ENCODE results near the gene TMEM116. TPM values are rescaled to one million over a fixed set of nuclear protein-coding genes. Genes with fewer than 3 reads are reported as not detected.
"Not testable (repeated sequence)": the region's sequence is repeated elsewhere in the genome, so short reads cannot be mapped to it uniquely, and the experiment has no call there.

Gene TMEM116
- 1 to 10 TPM; 3.6 to 8.9 (median 6.7) TPM for total RNA-seq
- long read RNA-seq, partial matches to known transcripts: 0 of 2 reads
- long read RNA-seq, other reads (novel, unspliced or antisense): 2 of 2 reads

GRCh38 chr12:112012775-112013600 lies at the start of gene TMEM116, which contains the start of gene ERP29:
Gene TMEM116 (minus strand): TSS chr12:112013165. CDS start chr12:112005270, 7,895 bp downstream.
Gene ERP29 (plus strand): TSS chr12:112013426. CDS start chr12:112013466, 40 bp downstream.
- Histone ChIP-seq H3K4me3 (peak within 1 kb of the TSS; percentile 87 to 96 (median 93)), H3K9me3 (no peaks in the 10 kb centered on the region), H3K36me3 (peaks cover 0 to 12% (median 0%) of the 10 kb centered on the region in 4 donors), H3K27ac (peak within 1 kb of the TSS; percentile 83 to 95 (median 95)), H3K4me1 (peaks cover 0 to 18% (median 10%) of the 10 kb centered on the region in 4 donors), H3K27me3 (no peaks in the 10 kb centered on the region)
- intact Hi-C loops (cut with DNase I): no loop called here
- TF ChIP-seq POLR2A (IDR thresholded peaks at IDR 0.05) (peak; percentile 89), CTCF (IDR thresholded peaks at IDR 0.05) (peak; percentile 43 to 64 (median 52))
- under 1% methylated on average over 20 of the region's 67 CpGs for WGBS (ENCODE audit: insufficient coverage, low coverage, low lambda C conversion rate, missing lambda C conversion rate)
- peak; percentile 82 to 94 (median 90) for ATAC-seq
- DNase-seq: peak; percentile 100

- WGBS (ENCODE audit: insufficient coverage, low coverage, low lambda C conversion rate, missing lambda C conversion rate): 34% methylated on average over 2 of the region's 2 CpGs
- TF ChIP-seq CTCF (IDR thresholded peaks at IDR 0.05) (no peak), POLR2A (IDR thresholded peaks at IDR 0.05) (no peak)
- DNase-seq (no peak), ATAC-seq (peak in 2 of 4 donors; percentile 48 to 74)
- intact Hi-C loops (cut with DNase I): no loop called here
- peaks cover 0 to 10% (median 0%) of the 10 kb centered on the region in 4 donors for H3K4me1 ChIP-seq
- no peaks in the 10 kb centered on the region for H3K27me3 ChIP-seq
- no peak overlapping the region for H3K27ac ChIP-seq
- peaks cover 0 to 91% (median 22%) of the 10 kb centered on the region in 4 donors for H3K36me3 ChIP-seq
- H3K4me3 ChIP-seq: no peak overlapping the region
- no peaks in the 10 kb centered on the region for H3K9me3 ChIP-seq
Observed at GRCh38 chr12:112061137-112061536, 48.2 kb upstream of the TMEM116 start.

- TF ChIP-seq CTCF (IDR thresholded peaks at IDR 0.05): no peak
- no peak for TF ChIP-seq POLR2A (IDR thresholded peaks at IDR 0.05)
- Histone ChIP-seq H3K27me3 (no peaks in the 10 kb centered on the region), H3K9me3 (no peaks in the 10 kb centered on the region), H3K36me3 (peaks cover 0 to 84% (median 30%) of the 10 kb centered on the region in 4 donors), H3K4me1 (no peaks in the 10 kb centered on the region), H3K27ac (no peak overlapping the region), H3K4me3 (no peak overlapping the region)
- intact Hi-C loops (cut with DNase I): no loop called here
- ATAC-seq: no peak
- DNase-seq: no peak
- WGBS (ENCODE audit: insufficient coverage, low coverage, low lambda C conversion rate, missing lambda C conversion rate): 92% methylated on average over 13 of the region's 13 CpGs
Observed at GRCh38 chr12:112049351-112049750, 36.4 kb upstream of the TMEM116 start.

GRCh38 chr12:112046003-112046402 lies 33.0 kb upstream of the TMEM116 start:
- no peaks in the 10 kb centered on the region for H3K9me3 ChIP-seq
- intact Hi-C loops (cut with DNase I): no loop called here
- no peaks in the 10 kb centered on the region for H3K4me1 ChIP-seq
- no peaks in the 10 kb centered on the region for H3K27me3 ChIP-seq
- no peak for DNase-seq
- no peak overlapping the region for H3K27ac ChIP-seq
- H3K4me3 ChIP-seq: no peak overlapping the region
- TF ChIP-seq POLR2A (IDR thresholded peaks at IDR 0.05) (no peak), CTCF (IDR thresholded peaks at IDR 0.05) (no peak)
- WGBS (ENCODE audit: insufficient coverage, low coverage, low lambda C conversion rate, missing lambda C conversion rate): 64% methylated on average over 4 of the region's 4 CpGs
- no peak for ATAC-seq
- peaks cover 5 to 88% (median 33%) of the 10 kb centered on the region in 4 donors for H3K36me3 ChIP-seq

GRCh38 chr12:112036614-112037013 lies 23.6 kb upstream of the TMEM116 start:
- H3K4me3 ChIP-seq; intact Hi-C loops (cut with DNase I); ATAC-seq; H3K9me3 ChIP-seq; H3K4me1 ChIP-seq; H3K27ac ChIP-seq; H3K27me3 ChIP-seq; DNase-seq: not testable (repeated sequence)
- 90% methylated on average over 12 of the region's 12 CpGs for WGBS (ENCODE audit: insufficient coverage, low coverage, low lambda C conversion rate, missing lambda C conversion rate)
- peaks cover 0 to 87% (median 33%) of the 10 kb centered on the region in 4 donors for H3K36me3 ChIP-seq

All from right lobe of liver (tissue), 6 donors.